ENCODE measurements around the gene HCAR1. TPM values are rescaled to one million over a fixed set of nuclear protein-coding genes. Genes with fewer than 3 reads are reported as not detected.
A peak's percentile ranks its signal among the peaks of the same experiment; 100 is the strongest.
"Not testable (repeated sequence)": the region's sequence is repeated elsewhere in the genome, so short reads cannot be mapped to it uniquely, and the experiment has no call there.

Gene HCAR1
- total RNA-seq, 4 donors from 2014 or later: 0.92 to 4.0 (median 2.0) TPM

- H3K27me3 ChIP-seq; H3K27ac ChIP-seq; H3K4me1 ChIP-seq; H3K4me3 ChIP-seq (replicated peaks in 1 of 3); H3K36me3 ChIP-seq; DNase-seq; H3K9me3 ChIP-seq; intact Hi-C loops (cut with DNase I): not testable (repeated sequence)
- 74 to 95% methylated on average over 2 of the region's 2 CpGs for WGBS, 2 donors
Measured at GRCh38 chr12:122696922-122697321, 33.7 kb downstream of the HCAR1 start.

GRCh38 chr12:122691566-122691965, 39.1 kb downstream of the HCAR1 start:
- no peak for TF ChIP-seq CTCF (IDR thresholded peaks at IDR 0.05)
- no peak for TF ChIP-seq POLR2A (IDR thresholded peaks at IDR 0.05)
- H3K4me1 ChIP-seq: peaks cover 6 to 17% of the 10 kb centered on the region in 2 donors
- H3K27me3 ChIP-seq: no peaks in the 10 kb centered on the region
- intact Hi-C loops (cut with DNase I): no loop called here
- H3K9me3 ChIP-seq: no peaks in the 10 kb centered on the region
- H3K4me3 ChIP-seq (replicated peaks in 1 of 3): no peak overlapping the region
- H3K36me3 ChIP-seq: no peaks in the 10 kb centered on the region
- DNase-seq: no peak
- no peak overlapping the region for H3K27ac ChIP-seq
- 84 to 89% methylated on average over 3 of the region's 3 CpGs for WGBS, 2 donors

GRCh38 chr12:122688291-122688690, 42.4 kb downstream of the HCAR1 start:
- H3K27me3 ChIP-seq: no peaks in the 10 kb centered on the region
- no peaks in the 10 kb centered on the region for H3K9me3 ChIP-seq
- no peak for DNase-seq
- intact Hi-C loops (cut with DNase I): no loop called here
- no peaks in the 10 kb centered on the region for H3K36me3 ChIP-seq
- H3K4me1 ChIP-seq: peaks cover 6 to 17% of the 10 kb centered on the region in 2 donors
- no peak overlapping the region for H3K4me3 ChIP-seq (replicated peaks in 1 of 3)
- H3K27ac ChIP-seq: peak overlapping the region in 1 of 3 donors; percentile 93
- whole genome bisulfite sequencing, 2 donors: 93 to 94% methylated on average over 3 of the region's 3 CpGs
- TF ChIP-seq CTCF (IDR thresholded peaks at IDR 0.05) (no peak), POLR2A (IDR thresholded peaks at IDR 0.05) (no peak)

GRCh38 chr12:122687086-122687485, 43.6 kb downstream of the HCAR1 start:
- peak overlapping the region in 2 of 3 donors; percentile 75 to 93 for H3K27ac ChIP-seq

GRCh38 chr12:122686538-122686937, 44.1 kb downstream of the HCAR1 start:
- no peak for TF ChIP-seq POLR2A (IDR thresholded peaks at IDR 0.05)
- TF ChIP-seq CTCF (IDR thresholded peaks at IDR 0.05): no peak
- intact Hi-C loops (cut with DNase I): no loop called here
- no peak for DNase-seq
- H3K4me1 ChIP-seq: peaks cover 6 to 17% of the 10 kb centered on the region in 2 donors
- WGBS, 2 donors: 82 to 84% methylated on average over 3 of the region's 3 CpGs
- no peaks in the 10 kb centered on the region for H3K36me3 ChIP-seq
- H3K9me3 ChIP-seq: no peaks in the 10 kb centered on the region
- H3K4me3 ChIP-seq (replicated peaks in 1 of 3): no peak overlapping the region
- peak overlapping the region in 2 of 3 donors; percentile 75 to 93 for H3K27ac ChIP-seq
- no peaks in the 10 kb centered on the region for H3K27me3 ChIP-seq

More at GRCh38 chr12:122687086-122687485, 43.6 kb downstream of the HCAR1 start:
- Histone ChIP-seq H3K9me3 (no peaks in the 10 kb centered on the region), H3K27me3 (no peaks in the 10 kb centered on the region), H3K36me3 (no peaks in the 10 kb centered on the region), H3K4me3 (replicated peaks in 1 of 3) (no peak overlapping the region), H3K4me1 (peaks cover 6 to 17% of the 10 kb centered on the region in 2 donors)
- peak; percentile 94 to 95 for DNase-seq
- TF ChIP-seq POLR2A (IDR thresholded peaks at IDR 0.05) (peak in 1 of 2 donors; percentile 11), CTCF (IDR thresholded peaks at IDR 0.05) (no peak)
- WGBS, 2 donors: 15 to 35% methylated on average over 5 of the region's 5 CpGs
- intact Hi-C loops (cut with DNase I): no loop called here

All from thyroid gland (tissue), 4 donors.